Measurements from ENCODE around the gene DYNLRB1.

Gene DYNLRB1

DNA sequence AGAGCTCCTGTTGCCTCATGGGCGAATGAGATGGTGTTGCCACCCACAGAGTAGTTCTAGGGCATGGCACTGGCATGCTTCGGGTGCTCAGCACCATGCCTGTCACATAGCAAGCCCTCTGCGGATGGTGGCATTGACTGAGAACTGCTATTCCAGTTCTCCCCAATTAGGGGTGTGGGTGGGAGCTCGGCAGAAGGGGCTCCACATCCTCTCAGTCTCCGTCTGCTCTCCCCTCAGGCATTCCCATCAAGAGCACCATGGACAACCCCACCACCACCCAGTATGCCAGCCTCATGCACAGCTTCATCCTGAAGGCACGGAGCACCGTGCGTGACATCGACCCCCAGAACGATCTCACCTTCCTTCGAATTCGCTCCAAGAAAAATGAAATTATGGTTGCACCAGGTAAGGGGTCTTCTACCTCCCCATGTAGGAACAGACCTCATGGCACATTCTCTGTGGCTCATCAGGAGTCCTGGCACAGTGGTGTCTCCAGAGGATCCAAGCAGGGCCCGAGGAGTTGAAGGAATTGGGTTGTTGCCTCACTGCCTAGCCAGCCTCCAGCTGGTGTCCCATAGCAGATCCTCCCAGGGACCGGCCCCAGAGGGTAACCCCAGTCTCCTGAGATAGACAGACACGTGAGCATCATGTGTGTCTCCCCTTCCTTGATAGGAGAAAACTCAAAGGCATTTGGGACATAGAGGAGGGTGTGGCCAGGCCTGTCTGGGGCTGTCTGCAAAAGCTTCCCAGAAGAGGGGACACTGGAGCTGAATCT, 18.4 kb downstream of the DYNLRB1 start:
- DNase-seq (ENCODE audit: low read depth), result no peak

DNA sequence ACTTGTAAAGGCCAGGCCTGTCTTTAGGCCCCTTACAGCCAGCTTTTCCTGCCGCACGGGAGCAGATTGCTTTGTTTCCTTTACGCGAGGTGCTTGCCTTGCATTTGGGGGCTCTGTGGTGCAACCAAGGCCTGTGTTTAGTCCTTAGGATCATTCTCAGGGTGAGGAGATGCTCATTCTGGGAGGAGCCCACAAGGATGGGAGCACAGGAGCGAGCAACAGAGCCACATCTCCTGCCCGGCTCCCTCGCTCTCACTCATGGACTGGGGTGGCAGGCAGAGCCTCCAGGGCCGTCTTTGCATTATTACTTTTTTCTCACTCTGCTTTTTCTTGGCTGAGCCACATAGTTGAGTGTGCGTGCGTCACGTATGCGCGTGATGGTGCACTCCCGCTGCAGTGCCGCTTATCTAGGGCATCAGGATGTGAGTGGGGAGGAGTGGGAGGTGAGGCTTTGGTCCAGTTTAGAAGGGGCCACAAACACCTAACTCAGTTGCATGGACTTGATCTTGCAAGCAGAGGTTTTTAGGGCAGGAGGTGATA, 19.1 kb downstream of the DYNLRB1 start:
- DNase-seq (ENCODE audit: low read depth), result no peak

DNA sequence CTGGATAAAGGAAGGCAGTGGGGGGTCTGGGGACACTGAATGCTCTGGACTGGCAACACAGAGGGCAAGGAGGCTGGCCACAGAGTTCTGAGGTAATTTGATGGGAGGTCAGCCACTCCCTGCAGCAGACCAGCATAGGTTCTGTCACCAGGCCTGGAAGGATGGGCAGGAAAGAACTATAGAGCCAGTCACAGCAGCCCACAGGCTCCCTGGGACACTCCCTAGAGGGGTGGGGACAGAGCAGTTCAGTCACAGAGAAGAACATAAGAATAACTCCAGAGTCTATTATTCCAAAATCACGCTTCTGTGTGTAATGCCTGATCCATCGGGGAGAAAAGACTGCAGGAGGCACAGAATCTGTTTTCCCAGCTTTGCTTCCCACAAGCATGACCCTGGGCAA, 19.6 kb downstream of the DYNLRB1 start:
- no peak for DNase-seq (ENCODE audit: low read depth)

DNA sequence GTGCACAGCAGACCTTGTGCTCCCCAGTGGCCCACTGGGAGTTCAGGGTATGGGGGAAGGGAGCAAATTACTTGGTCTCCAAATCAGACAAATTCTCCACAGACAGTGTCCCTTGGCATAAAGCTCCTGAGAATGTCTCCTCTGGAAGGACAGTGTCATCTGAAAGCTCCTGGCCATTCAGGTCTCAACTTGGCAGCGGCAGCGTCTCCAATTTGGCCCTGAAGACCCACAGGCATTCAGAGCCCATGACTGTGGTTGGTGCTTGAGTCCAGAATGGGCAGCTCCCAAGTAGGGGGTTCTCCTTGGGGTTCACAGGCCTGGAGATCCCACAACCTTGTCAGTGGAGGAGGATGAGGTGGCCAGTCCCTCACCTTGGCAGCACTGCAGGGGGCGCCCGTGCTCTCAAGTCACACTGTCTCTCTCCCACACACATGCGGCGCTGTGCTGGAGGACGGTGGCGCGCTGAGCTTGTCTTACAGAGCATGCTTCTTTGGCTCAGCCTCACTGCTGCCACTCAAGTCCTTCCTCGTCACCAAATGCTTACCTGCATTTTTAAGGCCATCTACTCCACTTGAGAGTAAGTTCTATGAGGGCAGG, 20.7 kb downstream of the DYNLRB1 start:
- DNase-seq (ENCODE audit: low read depth), result no peak

- DNase-seq (ENCODE audit: low read depth), result no peak
These were observed 21.4 kb downstream of the DYNLRB1 start for GRCh38 chr20:34537651-34538050.

GRCh38 chr20:34538671-34539123, 22.5 kb downstream of the DYNLRB1 start:
- DNase-seq (ENCODE audit: low read depth), result no peak

- DNase-seq (ENCODE audit: low read depth), result no peak
These were observed 23.5 kb downstream of the DYNLRB1 start for GRCh38 chr20:34539756-34540155.

DNA sequence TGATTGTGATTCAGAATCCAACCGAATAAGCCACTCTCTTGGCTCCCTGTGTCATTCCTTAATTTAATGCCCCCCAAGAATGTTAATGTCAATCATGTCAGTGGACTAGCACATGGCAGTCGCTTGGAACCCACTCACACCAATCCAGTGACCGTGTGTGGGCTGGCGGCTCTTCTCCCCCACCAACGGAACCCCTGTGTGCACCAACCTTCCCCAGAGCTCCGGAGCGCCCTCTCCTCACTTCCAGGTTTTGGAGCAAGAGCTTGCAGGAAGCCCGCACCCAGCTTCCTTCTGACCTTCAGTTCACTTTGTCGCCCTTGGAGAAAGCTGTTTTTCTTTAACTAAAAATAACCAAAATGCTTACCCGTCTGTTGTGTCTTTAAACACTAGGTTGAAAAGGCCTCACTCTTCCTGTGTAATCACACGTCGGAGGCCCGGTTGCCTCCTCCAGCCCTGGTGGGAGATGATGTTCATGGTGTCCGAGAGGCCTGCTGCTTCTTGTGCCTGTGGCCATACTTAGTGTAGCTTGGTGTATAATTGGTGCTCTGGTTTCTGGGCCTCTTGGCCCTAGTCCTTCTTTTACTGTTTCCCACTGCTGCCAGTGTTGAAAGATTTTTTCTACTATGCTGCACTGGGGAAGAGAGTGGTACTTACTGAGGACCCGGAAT, 24.5 kb downstream of the DYNLRB1 start:
- DNase-seq (ENCODE audit: low read depth), result no peak

DNA sequence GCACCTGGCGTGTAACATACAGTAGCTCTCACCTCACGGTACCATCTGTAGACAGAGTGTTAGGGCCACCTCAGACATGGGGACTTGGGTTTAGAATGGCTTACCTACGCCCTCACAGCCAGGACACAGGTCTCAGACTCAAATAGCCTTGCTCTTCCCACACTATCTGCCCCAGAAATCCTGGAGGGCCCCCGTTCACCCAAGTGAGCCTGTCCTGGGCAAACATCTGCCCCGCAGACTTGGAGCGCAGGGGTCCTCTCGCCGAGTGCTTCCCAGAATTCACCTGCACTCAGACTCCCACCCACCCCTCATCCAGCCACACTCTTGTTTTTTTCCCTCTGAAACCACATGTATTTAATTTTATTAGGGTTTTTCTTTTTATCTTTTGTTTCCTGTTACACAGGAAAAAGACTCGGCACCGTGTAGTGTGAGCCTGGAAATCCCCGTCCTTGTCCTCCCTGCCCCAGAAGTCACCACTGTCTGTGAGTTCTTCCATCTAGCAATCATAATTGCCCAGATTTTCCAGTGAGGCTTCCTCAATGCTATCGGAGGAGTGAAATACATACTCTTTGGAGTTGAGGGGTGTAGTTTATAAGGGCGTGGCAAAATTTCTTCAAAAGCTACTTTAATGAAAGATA, 25.2 kb downstream of the DYNLRB1 start:
- no peak for DNase-seq (ENCODE audit: low read depth)

- DNase-seq (ENCODE audit: low read depth), result no peak
These were observed 25.7 kb downstream of the DYNLRB1 start for GRCh38 chr20:34541917-34542316.

GRCh38 chr20:34542439-34542838, 26.2 kb downstream of the DYNLRB1 start:
- DNase-seq (ENCODE audit: low read depth), result no peak

DNA sequence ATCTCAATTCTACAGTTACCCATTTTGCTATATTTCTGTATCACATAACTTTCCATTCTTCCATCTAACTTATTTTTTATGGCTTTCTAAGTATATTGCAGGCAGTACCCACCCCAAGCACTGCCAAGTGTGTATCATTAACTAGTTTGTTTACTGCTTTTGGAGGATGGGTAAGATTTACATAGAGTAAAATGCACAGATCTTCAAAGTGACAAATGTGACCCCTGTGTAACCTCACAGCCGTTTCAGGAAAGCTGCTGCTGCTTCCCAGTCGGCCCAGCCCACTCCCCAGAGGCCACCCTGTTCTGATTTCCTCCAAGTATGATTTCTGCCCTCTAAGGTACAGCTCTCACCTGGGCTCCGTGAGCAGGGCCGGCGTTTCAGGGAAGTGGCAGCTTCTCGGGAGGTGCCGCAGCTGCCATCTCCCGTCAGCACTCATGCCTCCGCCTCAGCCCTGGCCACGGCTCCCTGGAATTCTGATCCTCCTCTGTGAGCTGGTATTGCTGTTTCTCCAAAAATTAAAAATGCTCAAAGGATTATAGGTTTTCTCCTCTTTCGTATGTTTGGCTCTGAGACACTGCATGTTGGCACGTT, 27.3 kb downstream of the DYNLRB1 start:
- DNase-seq (ENCODE audit: low read depth), result no peak

DNA sequence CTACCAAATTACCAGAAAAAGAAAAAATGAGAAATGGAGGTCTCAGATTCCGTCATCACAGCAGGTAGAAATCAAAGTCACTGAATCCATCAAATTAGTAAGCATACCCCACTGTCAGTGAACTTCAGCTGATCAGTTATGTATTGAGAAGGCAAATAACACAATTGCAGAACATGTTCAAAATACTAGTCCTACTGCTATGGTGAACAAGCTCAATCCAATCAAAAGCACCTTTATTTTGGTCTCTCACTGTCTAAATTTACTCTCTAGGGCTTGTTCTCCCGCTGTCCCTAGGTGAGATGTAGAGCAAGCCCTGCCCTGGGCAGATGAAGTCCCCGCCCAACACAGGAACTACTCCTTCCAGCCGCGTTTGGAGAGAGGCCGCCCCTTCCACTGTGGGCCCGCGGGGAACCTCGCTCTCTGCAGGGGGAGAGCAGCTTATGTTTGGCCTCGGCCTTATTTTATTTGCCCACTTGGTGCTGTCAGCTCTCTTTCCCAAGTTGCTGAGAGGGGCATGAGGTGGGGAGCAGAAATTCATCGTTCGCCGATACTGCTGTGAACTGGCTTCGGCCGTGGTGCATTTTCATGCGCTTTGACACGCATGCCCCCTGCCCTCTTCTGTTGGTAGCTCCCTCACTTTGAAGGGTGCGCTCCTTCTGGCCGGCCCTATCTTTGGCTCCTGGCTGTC, 28.0 kb downstream of the DYNLRB1 start:
- DNase-seq (ENCODE audit: low read depth), result no peak

DNA sequence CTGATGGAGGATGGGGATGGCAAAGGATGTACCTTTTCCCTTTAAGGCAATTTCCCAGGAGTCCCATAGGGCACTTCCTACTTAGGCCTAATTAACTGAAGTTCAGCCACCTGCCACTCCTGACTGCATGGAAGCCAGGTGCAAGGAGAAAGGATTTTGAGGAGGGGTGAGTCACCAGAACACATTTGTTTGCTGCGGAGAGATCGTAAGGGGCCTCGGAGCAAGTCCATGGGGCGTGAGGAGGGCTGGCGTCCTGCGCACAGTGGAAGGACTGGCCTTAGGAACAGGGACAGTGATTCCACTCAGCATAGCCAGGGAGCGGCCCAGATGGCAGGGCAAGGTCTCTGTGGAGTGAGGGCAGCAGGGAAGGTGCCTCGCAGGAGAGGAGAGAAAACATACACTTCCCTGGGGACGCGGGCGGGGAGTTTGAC, 30.5 kb downstream of the DYNLRB1 start:
- no peak for DNase-seq (ENCODE audit: low read depth)

GRCh38 chr20:34547844-34548613, 31.8 kb downstream of the DYNLRB1 start:
- DNase-seq (ENCODE audit: low read depth), result no peak

DNA sequence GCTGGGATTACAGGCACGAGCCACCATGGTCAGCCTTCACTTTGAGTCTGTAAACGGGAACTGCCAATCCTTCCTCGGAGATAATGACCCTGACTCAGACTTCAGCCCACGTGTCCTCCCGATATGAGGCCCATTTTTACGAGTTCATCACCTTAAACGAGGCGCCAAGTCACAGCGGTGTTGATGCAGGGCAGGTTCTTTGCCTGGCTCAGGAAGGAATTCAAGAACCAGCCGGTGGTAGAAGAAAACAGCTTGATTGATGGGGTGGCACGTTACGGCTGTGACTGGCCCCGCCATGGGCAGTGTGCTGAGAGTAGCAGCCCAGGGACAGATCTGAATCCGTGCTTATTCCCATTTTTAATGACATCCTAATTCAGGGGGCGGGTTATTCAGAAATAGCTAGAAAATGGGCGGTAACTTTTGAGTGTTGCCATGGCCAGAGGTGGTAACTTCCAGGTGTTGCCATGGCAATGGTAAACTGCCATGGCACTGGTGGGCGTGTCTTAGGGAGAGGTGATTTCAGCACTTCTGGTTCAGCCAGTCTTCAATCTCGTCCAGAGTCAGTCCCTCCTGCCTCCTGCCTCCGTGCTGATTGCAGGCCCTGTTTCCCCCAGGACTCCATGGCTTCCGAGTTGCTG, 33.2 kb downstream of the DYNLRB1 start:
- DNase-seq (ENCODE audit: low read depth), result no peak

GRCh38 chr20:34549929-34550305, 33.7 kb downstream of the DYNLRB1 start:
- no peak for DNase-seq (ENCODE audit: low read depth)

DNA sequence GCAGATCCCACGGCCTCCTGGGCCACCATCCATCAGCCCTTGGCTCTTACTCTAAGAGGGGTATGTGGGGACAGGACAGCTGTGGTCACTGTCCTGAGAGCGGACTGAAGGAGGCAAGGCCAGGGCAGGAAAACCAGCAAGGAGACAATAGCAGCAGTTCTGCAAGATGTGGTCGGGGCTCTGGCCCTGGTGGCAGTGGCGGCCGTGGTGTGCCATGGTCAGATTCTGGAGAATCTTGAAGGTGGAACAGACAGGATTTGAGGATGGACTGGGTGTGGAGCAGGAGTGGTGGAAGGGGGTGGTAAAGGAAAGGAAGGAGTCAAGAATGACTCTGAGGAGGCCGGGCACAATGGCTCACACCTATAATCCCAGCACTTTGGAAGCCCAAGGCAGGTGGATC, 36.3 kb downstream of the DYNLRB1 start:
- no peak for DNase-seq (ENCODE audit: low read depth)

DNA sequence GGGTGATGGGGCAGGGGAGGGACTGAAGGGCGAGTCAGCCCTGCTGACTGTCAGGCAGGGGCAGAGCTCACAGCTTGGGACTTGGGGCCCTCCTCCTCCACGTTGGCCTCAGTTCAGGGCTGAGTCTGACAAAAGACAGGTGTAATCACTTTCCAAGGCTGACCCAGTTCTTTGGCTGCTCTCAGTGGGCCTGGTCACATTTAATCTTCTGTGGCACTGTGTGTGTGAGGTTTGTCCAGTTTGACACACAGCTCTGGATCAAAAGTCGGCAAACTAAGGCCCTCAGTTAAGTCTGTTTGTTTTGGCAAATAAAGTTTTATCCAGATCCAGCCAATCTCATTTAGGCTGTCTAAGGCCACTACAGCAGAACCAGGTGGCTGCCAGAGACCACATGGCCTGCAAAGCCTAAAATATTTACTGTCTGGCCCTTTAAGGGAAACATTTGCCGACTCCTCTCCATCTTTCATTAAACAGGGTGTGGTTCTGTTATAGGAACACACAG, 37.2 kb downstream of the DYNLRB1 start:
- DNase-seq (ENCODE audit: low read depth), result no peak

DNA sequence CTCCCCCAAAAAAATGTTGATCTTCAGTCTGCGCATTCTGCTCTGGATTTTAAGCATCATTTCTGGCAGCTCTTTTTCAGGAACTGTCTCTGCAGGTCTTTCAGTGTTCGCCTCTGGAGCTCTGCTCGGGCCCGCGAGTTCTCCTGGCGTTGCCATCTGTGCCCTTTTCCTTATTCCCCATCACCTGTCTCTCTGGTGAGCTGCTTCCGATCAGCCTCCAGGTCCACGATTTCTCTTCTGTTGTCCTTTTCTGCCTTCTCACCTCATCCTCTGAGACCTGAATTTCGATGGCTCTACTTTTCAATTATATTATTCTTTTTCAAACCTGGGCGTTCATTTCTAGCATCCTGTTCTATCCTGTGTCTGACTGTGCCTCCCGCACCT, 41.7 kb downstream of the DYNLRB1 start:
- DNase-seq (ENCODE audit: low read depth), result no peak

Measured in T-helper 22 cell (primary cell).